Adrenal gland (tissue), 12 donors: ENCODE measurements around the gene PRKCI. TPM values are rescaled to one million over a fixed set of nuclear protein-coding genes. Genes with fewer than 3 reads are reported as not detected.

Experiments
- DNase-seq, 7 donors: peaks; one replicate each; pipeline ENCODE4 v3.0.0-alpha.2; 2019 to 2020
- H3K27ac ChIP-seq, 5 donors: fragments of 200-600 bp; sonication (generic) in 4 of 5; 1 replicate in 3 of 5; 2 replicates in 2 of 5; pipeline versions ENCODE4 v1.5.1 to v1.8.0; 2016 to 2020; ENCODE audit warnings: mild to moderate bottlenecking in 1 of 5
- H3K27me3 ChIP-seq: fragments of 200-600 bp; 2 replicates; pipeline ENCODE4 v1.8.0; 2021
- H3K36me3 ChIP-seq, 2 donors: fragments of 200-600 bp; replicated peaks in 1 of 2; 1 replicate in 1 of 2; 2 replicates in 1 of 2; pipeline versions ENCODE4 v1.5.1 to v1.8.0; 2018 to 2022
- H3K4me1 ChIP-seq, 2 donors: fragments of 200-600 bp; replicated peaks in 1 of 2; 1 replicate in 1 of 2; 2 replicates in 1 of 2; pipeline versions ENCODE4 v1.5.1 to v1.8.0; 2018 to 2021
- H3K4me3 ChIP-seq, 4 donors: fragments of 200-600 bp; sonication (generic) in 3 of 4; one replicate each; pipeline ENCODE4 v1.5.1; 2016 to 2018
- H3K9me3 ChIP-seq, 3 donors: fragments of 200-600 bp; sonication (generic) in 1 of 3; replicated peaks in 1 of 3; 1 replicate in 2 of 3; 2 replicates in 1 of 3; pipeline versions ENCODE4 v1.5.1 to v1.8.0; 2016 to 2021
- CTCF ChIP-seq, 6 experiments: fragments of 450-650 bp in 4 of 6; fragments of 200-600 bp in 2 of 6; sonication (generic) in 1 of 6; IDR thresholded peaks; 1 replicate in 5 of 6; 2 replicates in 1 of 6; pipeline versions ENCODE4 v1.5.1 to v1.8.0; 2016 to 2021; ENCODE audit warnings: antibody characterized with exemption in 6 of 6, mild to moderate bottlenecking in 2 of 6, moderate library complexity in 1 of 6
- POLR2A ChIP-seq, 2 donors: fragments of 450-650 bp; IDR thresholded peaks; one replicate each; pipeline ENCODE4 v1.6.1; 2017; ENCODE audit warnings: antibody characterized with exemption in 2 of 2, mild to moderate bottlenecking in 2 of 2, moderate library complexity in 1 of 2
- WGBS, 4 donors: extraction: QIAGEN DNeasy Blood & Tissue Kit in 2 of 4; methylation state at CpG; one replicate each; pipeline versions ENCODE4 v1.1.5 to v1.1.7; 2013 to 2017; 5-methylcytosine and 5-hydroxymethylcytosine counted together
- intact Hi-C, 2 donors: fragments of 100-400 bp; cut with DNase I; formaldehyde crosslinking; loops; one replicate each; pipeline versions ENCODE4 v1.14.1 to v1.15.0; 2022 to 2023
- polyA plus RNA-seq, 3 donors: library from polyadenylated mRNA; stranded (reverse); fragments of 200-250 nt in 2 of 3; fragments of 350-450 nt in 1 of 3; fragmentation: Illumina TruSeq in 1 of 3; extraction: RNeasy Lipid Tissue Mini Kit (QIAGEN cat#74804) in 1 of 3; gene quantifications; one replicate each; pipeline ENCODE4 v1.2.3, GENCODE V29; 2013 to 2014
- total RNA-seq, 9 donors: library from RNA; depleted of rRNA in 4 of 9; stranded (reverse); fragments of >200 nt in 4 of 9; fragments of 120-200 nt in 1 of 9; fragmentation: NEBNext Ultra II Directional in 1 of 9; extraction: Animal tissue kit (Norgen Biotek cat#: 25700) in 1 of 9; gene quantifications; one replicate each; pipeline versions ENCODE4 v1.1.0 to v1.2.4, GENCODE V29; 2013 to 2023
- donor health status: healthy with polysubstance abuse.
- donor health status: Bipolar disorder and iron deficiency.
- donor health status: DM: yes; HTN: yes; CAD: no.
- donor health status: DM: no; HTN: no; CAD: no.
- donor health status: DM: no; HTN: no; CAD: no.
- donor health status: DM: yes; HTN: yes; CAD: no.

PRKCI gene
- total and polyA plus RNA-seq, 12 donors, result 4.8 to 29.2 (median 14.1) TPM

DNA sequence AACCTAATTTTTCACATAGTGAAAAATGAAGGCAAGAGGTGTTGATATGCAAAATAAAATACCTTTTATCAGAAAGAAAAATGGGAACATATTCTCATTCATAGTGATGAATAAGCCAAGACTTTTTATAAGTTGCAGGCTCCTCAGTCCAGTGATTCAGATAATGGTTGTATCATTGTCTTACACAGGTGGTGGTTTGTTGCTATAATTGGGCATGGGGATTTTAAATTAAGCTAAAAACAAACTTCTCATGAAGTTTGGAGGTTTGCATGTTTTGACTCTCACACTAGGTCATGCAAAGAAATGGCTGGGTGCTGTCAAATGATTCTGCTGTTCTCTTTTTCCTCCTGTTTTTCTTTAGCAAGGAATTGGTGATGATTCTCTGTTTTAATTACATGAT is 74.5 kb downstream of the PRKCI start:
- no peaks in the 10 kb centered on the region for H3K4me1 ChIP-seq
- intact Hi-C loops, result no loop called here
- DNase-seq, result no peak
- H3K36me3 ChIP-seq, result peaks cover 0 to 12% of the 10 kb centered on the region in 2 donors
- peaks cover 0 to 6% (median 0%) of the 10 kb centered on the region in 3 donors for H3K9me3 ChIP-seq
- TF ChIP-seq CTCF (IDR thresholded peaks at IDR 0.05) (no peak), POLR2A (IDR thresholded peaks at IDR 0.05) (no peak)
- no peaks in the 10 kb centered on the region for H3K27me3 ChIP-seq
- no peak overlapping the region for H3K4me3 ChIP-seq
- no peak overlapping the region for H3K27ac ChIP-seq

- Histone ChIP-seq H3K27ac (no peak overlapping the region), H3K9me3 (peaks cover 0 to 4% (median 0%) of the 10 kb centered on the region in 3 donors), H3K4me1 (no peaks in the 10 kb centered on the region), H3K36me3 (no peaks in the 10 kb centered on the region), H3K27me3 (no peaks in the 10 kb centered on the region), H3K4me3 (no peak overlapping the region)
- intact Hi-C loops, result no loop called here
- 35 to 50% (median 40%) methylated on average over 3 of the region's 3 CpGs for WGBS, 4 donors
- no peak for DNase-seq
- TF ChIP-seq POLR2A (IDR thresholded peaks at IDR 0.05) (no peak), CTCF (IDR thresholded peaks at IDR 0.05) (no peak)
Observed at GRCh38 chr3:170301405-170301804, 79.2 kb downstream of the PRKCI start.

DNA sequence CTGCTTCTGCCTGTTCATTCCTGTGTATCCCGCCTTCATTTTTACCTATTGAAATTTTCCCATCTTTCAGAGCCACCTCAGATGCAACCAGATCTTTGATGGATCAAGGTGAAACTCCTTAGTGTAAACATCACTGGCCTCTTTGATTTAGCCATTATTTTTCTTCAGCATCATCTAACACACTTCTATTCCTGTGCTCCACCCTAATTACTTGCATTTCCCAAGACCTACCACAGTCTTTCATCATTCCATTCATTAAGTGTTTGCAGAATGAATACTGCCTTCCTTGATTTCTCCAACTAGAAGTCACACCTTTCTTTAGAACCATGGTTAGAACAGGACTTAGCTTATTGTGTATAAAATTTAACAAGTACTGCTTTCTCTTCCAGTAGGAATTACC is 79.8 kb downstream of the PRKCI start:
- Histone ChIP-seq H3K4me3 (no peak overlapping the region), H3K27ac (no peak overlapping the region), H3K36me3 (no peaks in the 10 kb centered on the region), H3K4me1 (no peaks in the 10 kb centered on the region), H3K27me3 (no peaks in the 10 kb centered on the region), H3K9me3 (no peaks in the 10 kb centered on the region)
- WGBS, 4 donors, result 100% methylated on average over 1 of the region's 1 CpG
- intact Hi-C loops, result no loop called here
- no peak for TF ChIP-seq CTCF (IDR thresholded peaks at IDR 0.05)
- DNase-seq, result no peak

DNA sequence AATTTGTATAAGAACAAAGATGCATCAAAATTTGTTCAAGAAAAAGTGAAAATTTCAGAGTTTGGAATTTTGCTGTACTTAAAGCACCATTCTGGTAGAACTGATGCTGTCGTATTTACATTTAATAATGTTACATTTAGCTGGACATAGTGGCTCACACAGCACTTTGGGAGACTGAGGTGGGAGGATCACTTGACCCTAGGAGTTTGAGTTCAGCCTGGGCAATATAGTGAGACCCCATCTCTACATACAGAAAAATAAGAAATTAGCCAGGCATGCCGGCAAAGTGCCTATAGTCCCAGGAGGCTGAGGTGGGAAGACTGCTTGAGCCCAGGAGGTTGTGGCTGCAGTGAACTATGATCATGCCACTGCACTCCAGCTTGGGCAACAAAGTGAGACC is 83.8 kb downstream of the PRKCI start:
- no peak for TF ChIP-seq POLR2A (IDR thresholded peaks at IDR 0.05)
- H3K36me3 ChIP-seq, result no peaks in the 10 kb centered on the region
- no peak for DNase-seq
- 83 to 95% (median 92%) methylated on average over 2 of the region's 2 CpGs for WGBS, 4 donors
- no peak overlapping the region for H3K4me3 ChIP-seq
- H3K27ac ChIP-seq, result no peak overlapping the region
- H3K4me1 ChIP-seq, result no peaks in the 10 kb centered on the region
- no peaks in the 10 kb centered on the region for H3K9me3 ChIP-seq
- no peaks in the 10 kb centered on the region for H3K27me3 ChIP-seq
- intact Hi-C loops, result no loop called here

GRCh38 chr3:170307671-170308405 is 85.6 kb downstream of the PRKCI start:
- intact Hi-C loops, result no loop called here
- Histone ChIP-seq H3K4me3 (no peak overlapping the region), H3K4me1 (no peaks in the 10 kb centered on the region), H3K36me3 (no peaks in the 10 kb centered on the region), H3K9me3 (no peaks in the 10 kb centered on the region), H3K27ac (no peak overlapping the region), H3K27me3 (no peaks in the 10 kb centered on the region)
- 83 to 90% (median 86%) methylated on average over 11 of the region's 11 CpGs for WGBS, 4 donors
- DNase-seq, result no peak
- TF ChIP-seq POLR2A (IDR thresholded peaks at IDR 0.05) (no peak), CTCF (IDR thresholded peaks at IDR 0.05) (no peak)
